HAP-1 (cell line): Measurements from ENCODE around the gene MAP3K6.

ENCODE experiments used
- DNase-seq, 2 experiments: peaks; one replicate each; pipeline ENCODE4 v3.0.0-alpha.2; 2016 to 2020; ENCODE audit warnings: low spot score in 2 of 2
- H3K27me3 ChIP-seq: fragments of 250-450 bp; sonication (Bioruptor Pico); 2 replicates; pipeline ENCODE4 v1.5.1; 2020; ENCODE audit warnings: low read depth, mild to moderate bottlenecking, moderate library complexity
- H3K36me3 ChIP-seq: fragments of 250-450 bp; sonication (Bioruptor Pico); replicated peaks from 2 replicates; pipeline ENCODE4 v1.5.1; 2020; ENCODE audit warnings: mild to moderate bottlenecking
- H3K4me1 ChIP-seq: fragments of 250-450 bp; sonication (Bioruptor Pico); 2 replicates; pipeline ENCODE4 v1.5.1; 2020; ENCODE audit warnings: mild to moderate bottlenecking
- H3K4me3 ChIP-seq: fragments of 250-450 bp; sonication (Bioruptor Pico); 2 replicates; pipeline ENCODE4 v1.5.1; 2020; ENCODE audit warnings: mild to moderate bottlenecking, moderate library complexity
- H3K9me3 ChIP-seq: fragments of 250-450 bp; sonication (Bioruptor Pico); 2 replicates; pipeline ENCODE4 v1.5.1; 2020; ENCODE audit warnings: mild to moderate bottlenecking, moderate library complexity
- in situ Hi-C: fragments of 300-500 bp; cut with MboI; formaldehyde crosslinking; loops from 3 replicates; pipeline ENCODE4 v1.14.3; 2020; ENCODE audit warnings: low sequenced_read_pairs, inconsistent platforms, mixed read lengths

The MAP3K6 gene

GRCh38 chr1:27403065-27403726, 36.4 kb upstream of the MAP3K6 start:
- in situ Hi-C loops, result no loop called here
- no peak for DNase-seq
- Histone ChIP-seq H3K9me3 (no peaks in the 10 kb centered on the region), H3K4me1 (no peaks in the 10 kb centered on the region), H3K27me3 (no peaks in the 10 kb centered on the region), H3K36me3 (peaks cover 5% of the 10 kb centered on the region), H3K4me3 (no peak overlapping the region)

GRCh38 chr1:27402349-27402754, 35.6 kb upstream of the MAP3K6 start:
- in situ Hi-C loops, result no loop called here
- Histone ChIP-seq H3K27me3 (no peaks in the 10 kb centered on the region), H3K4me3 (no peak overlapping the region), H3K9me3 (no peaks in the 10 kb centered on the region), H3K4me1 (no peaks in the 10 kb centered on the region), H3K36me3 (peaks cover 2% of the 10 kb centered on the region)
- DNase-seq, result peak in 1 of 2 experiments; percentile 42

GRCh38 chr1:27400963-27401341, 34.2 kb upstream of the MAP3K6 start:
- H3K36me3 ChIP-seq, result no peaks in the 10 kb centered on the region
- no peaks in the 10 kb centered on the region for H3K9me3 ChIP-seq
- in situ Hi-C loops, result no loop called here
- no peaks in the 10 kb centered on the region for H3K27me3 ChIP-seq
- no peak overlapping the region for H3K4me3 ChIP-seq
- DNase-seq, result no peak
- H3K4me1 ChIP-seq, result no peaks in the 10 kb centered on the region

- DNase-seq, result no peak
- Histone ChIP-seq H3K9me3 (no peaks in the 10 kb centered on the region), H3K36me3 (no peaks in the 10 kb centered on the region), H3K27me3 (no peaks in the 10 kb centered on the region), H3K4me1 (no peaks in the 10 kb centered on the region), H3K4me3 (no peak overlapping the region)
- in situ Hi-C loops, result no loop called here
Measured at GRCh38 chr1:27400082-27400962, 33.6 kb upstream of the MAP3K6 start.

- Histone ChIP-seq H3K36me3 (no peaks in the 10 kb centered on the region), H3K27me3 (no peaks in the 10 kb centered on the region), H3K4me3 (no peak overlapping the region), H3K4me1 (no peaks in the 10 kb centered on the region), H3K9me3 (no peaks in the 10 kb centered on the region)
- in situ Hi-C loops, result no loop called here
- no peak for DNase-seq
Measured at GRCh38 chr1:27399251-27400025, 32.7 kb upstream of the MAP3K6 start.

GRCh38 chr1:27398405-27399149, 31.8 kb upstream of the MAP3K6 start:
- no peaks in the 10 kb centered on the region for H3K36me3 ChIP-seq
- H3K4me3 ChIP-seq, result no peak overlapping the region
- in situ Hi-C loops, result no loop called here
- no peak for DNase-seq
- H3K9me3 ChIP-seq, result no peaks in the 10 kb centered on the region
- H3K4me1 ChIP-seq, result no peaks in the 10 kb centered on the region
- no peaks in the 10 kb centered on the region for H3K27me3 ChIP-seq

- no peaks in the 10 kb centered on the region for H3K4me1 ChIP-seq
- H3K27me3 ChIP-seq, result no peaks in the 10 kb centered on the region
- DNase-seq, result no peak
- no peaks in the 10 kb centered on the region for H3K9me3 ChIP-seq
- H3K4me3 ChIP-seq, result no peak overlapping the region
- no peaks in the 10 kb centered on the region for H3K36me3 ChIP-seq
- in situ Hi-C loops, result no loop called here
Measured at GRCh38 chr1:27397749-27398148, 31.0 kb upstream of the MAP3K6 start.

GRCh38 chr1:27397110-27397509, 30.3 kb upstream of the MAP3K6 start:
- H3K36me3 ChIP-seq, result no peaks in the 10 kb centered on the region
- no peaks in the 10 kb centered on the region for H3K9me3 ChIP-seq
- H3K27me3 ChIP-seq, result no peaks in the 10 kb centered on the region
- H3K4me1 ChIP-seq, result peaks cover under 1% of the 10 kb centered on the region; the same call in 1 of the 2 replicates
- in situ Hi-C loops, result no loop called here
- DNase-seq, result no peak
- no peak overlapping the region for H3K4me3 ChIP-seq

GRCh38 chr1:27395441-27396195, 28.9 kb upstream of the MAP3K6 start:
- Histone ChIP-seq H3K4me1 (peaks cover 8% of the 10 kb centered on the region), H3K27me3 (no peaks in the 10 kb centered on the region), H3K36me3 (no peaks in the 10 kb centered on the region), H3K9me3 (no peaks in the 10 kb centered on the region), H3K4me3 (no peak overlapping the region)
- in situ Hi-C loops, result no loop called here
- peak; percentile 53 to 83 for DNase-seq

- H3K4me3 ChIP-seq, result no peak overlapping the region
- no peaks in the 10 kb centered on the region for H3K36me3 ChIP-seq
- DNase-seq, result no peak
- no peaks in the 10 kb centered on the region for H3K27me3 ChIP-seq
- in situ Hi-C loops, result no loop called here
- H3K9me3 ChIP-seq, result no peaks in the 10 kb centered on the region
- peaks cover 8% of the 10 kb centered on the region for H3K4me1 ChIP-seq
Measured at GRCh38 chr1:27394925-27395324, 28.2 kb upstream of the MAP3K6 start.

GRCh38 chr1:27394282-27394658, 27.5 kb upstream of the MAP3K6 start:
- H3K36me3 ChIP-seq, result no peaks in the 10 kb centered on the region
- no peak overlapping the region for H3K4me3 ChIP-seq
- H3K9me3 ChIP-seq, result no peaks in the 10 kb centered on the region
- H3K4me1 ChIP-seq, result peaks cover 8% of the 10 kb centered on the region
- no peaks in the 10 kb centered on the region for H3K27me3 ChIP-seq
- in situ Hi-C loops, result no loop called here
- no peak for DNase-seq

GRCh38 chr1:27393641-27394281, 27.0 kb upstream of the MAP3K6 start:
- Histone ChIP-seq H3K4me1 (peaks cover 8% of the 10 kb centered on the region), H3K36me3 (no peaks in the 10 kb centered on the region), H3K4me3 (no peak overlapping the region), H3K27me3 (no peaks in the 10 kb centered on the region), H3K9me3 (no peaks in the 10 kb centered on the region)
- DNase-seq, result no peak
- in situ Hi-C loops, result no loop called here
